ENCODE measurements around the gene CTNNBIP1.

DNA sequence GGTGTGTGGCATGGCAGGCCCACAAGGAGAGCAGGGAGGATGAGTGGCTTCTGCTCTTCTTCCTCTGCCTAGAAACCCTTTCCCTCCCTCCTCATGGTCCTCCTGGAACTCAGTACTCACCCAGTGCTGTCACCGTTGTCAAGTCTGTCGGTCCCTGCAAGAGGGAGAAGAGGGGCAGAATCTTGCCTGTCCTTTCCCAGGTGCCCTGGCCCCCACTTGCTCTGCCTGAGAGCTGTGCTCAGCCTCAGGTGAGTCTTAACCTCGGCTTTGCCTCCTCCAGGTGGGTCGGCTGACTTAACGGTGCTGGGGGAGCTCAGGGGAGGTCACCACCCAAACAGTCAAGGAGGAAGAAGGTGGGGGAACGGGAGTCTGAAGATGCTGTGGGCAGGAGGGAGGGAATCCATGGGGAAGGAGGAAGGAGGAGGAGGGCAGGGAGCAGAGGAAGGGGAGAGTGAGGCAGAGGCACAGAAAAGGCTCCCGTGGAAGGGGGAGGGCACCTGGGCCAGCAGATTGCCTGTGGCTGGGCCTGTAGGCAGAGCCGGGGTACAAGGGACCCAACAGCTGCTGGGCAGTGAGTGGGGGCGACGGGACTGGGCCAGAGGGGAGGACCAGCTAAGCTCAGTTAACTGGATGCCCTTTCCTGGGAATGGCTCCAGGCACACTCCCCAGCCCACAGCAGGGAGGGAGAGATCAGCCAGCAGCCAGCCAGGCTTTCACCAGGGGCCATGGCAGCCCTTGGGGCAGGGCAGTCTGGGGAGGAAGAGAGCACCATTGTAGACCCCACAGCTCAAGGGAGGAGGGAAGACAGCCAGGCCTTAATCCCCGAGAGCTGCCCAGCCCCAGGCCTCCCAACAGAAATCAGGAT, 26.3 kb downstream of the CTNNBIP1 start:
- TF ChIP-seq ZNF76 (tag by site-specific recombination; IDR thresholded peaks at IDR 0.05; ENCODE audit: borderline replicate concordance, low read depth) (no peak), YY1 (tag by site-specific recombination; IDR thresholded peaks at IDR 0.05) (no peak), KLF1 (tag by site-specific recombination; IDR thresholded peaks at IDR 0.05) (no peak), CTCF (tag by site-specific recombination; IDR thresholded peaks at IDR 0.05) (no peak), TCF7L2 (IDR thresholded peaks at IDR 0.05; ENCODE audit: borderline replicate concordance, low read depth, low read length) (no peak)

Data from HEK293 (cell line).